ENCODE results near the gene SYN1. TPM values are rescaled to one million over a fixed set of nuclear protein-coding genes. Genes with fewer than 3 reads are reported as not detected.

SYN1 gene
- total RNA-seq, 1 donor from 2014 or later = 0.75 TPM

DNA sequence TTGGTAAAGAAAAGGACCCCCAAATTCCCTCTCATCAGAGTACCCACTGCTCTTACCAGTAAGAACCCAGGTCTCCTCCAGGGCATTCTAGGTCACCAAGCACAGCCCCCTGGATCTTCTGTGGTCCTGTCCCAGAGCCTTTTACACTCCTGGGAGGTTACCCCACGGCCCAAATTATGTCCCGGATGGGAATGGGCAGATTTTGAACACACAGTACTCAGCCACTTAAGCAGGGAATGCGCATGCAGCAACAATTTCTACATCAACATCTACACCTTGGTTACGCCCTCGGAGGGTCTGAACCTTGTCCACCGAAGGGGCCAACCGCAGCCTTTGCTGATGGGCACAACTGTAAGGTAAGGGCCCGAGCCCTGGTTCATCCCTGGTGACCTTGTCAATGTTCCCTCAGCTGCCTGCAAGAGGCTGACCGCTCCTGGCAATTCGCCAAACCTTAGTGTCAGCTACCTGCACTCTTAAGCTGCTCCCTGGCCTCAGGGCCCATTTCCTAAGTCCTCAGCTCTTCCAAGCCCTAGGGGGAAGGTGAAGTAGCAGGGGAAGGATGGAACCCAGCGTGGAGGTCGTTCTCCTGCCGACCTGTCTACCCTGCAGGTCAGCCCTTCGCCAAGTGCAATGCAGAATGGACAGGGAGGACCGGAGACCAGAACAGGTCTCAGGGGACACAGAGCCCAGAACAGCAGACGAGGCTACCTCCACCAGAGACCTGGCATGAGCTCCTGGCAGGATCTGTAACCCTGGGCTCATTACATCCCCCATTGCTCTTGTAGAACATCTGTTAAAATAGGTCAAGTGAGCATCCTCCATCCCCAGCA lies 31.5 kb downstream of the SYN1 start:
- DNase-seq = no peak
- intact Hi-C loops (cut with DNase I) = no loop called here
- TF ChIP-seq CTCF (IDR thresholded peaks at IDR 0.05) = no peak

GRCh38 chrX:47587091-47587891 lies 32.4 kb downstream of the SYN1 start:
- Histone ChIP-seq H3K36me3 (no peaks in the 10 kb centered on the region), H3K4me3 (no peak overlapping the region), H3K9me3 (no peaks in the 10 kb centered on the region), H3K27ac (no peak overlapping the region), H3K4me1 (no peaks in the 10 kb centered on the region), H3K27me3 (no peaks in the 10 kb centered on the region)
- ATAC-seq (no peak), DNase-seq (no peak)
- no peak for TF ChIP-seq CTCF (IDR thresholded peaks at IDR 0.05)
- intact Hi-C loops (cut with DNase I) = no loop called here

More for the DNA sequence above, 31.5 kb downstream of the SYN1 start:
- Histone ChIP-seq H3K9me3 (no peaks in the 10 kb centered on the region), H3K4me1 (no peaks in the 10 kb centered on the region), H3K36me3 (no peaks in the 10 kb centered on the region), H3K27me3 (no peaks in the 10 kb centered on the region), H3K4me3 (no peak overlapping the region), H3K27ac (no peak overlapping the region)
- ATAC-seq = no peak

DNA sequence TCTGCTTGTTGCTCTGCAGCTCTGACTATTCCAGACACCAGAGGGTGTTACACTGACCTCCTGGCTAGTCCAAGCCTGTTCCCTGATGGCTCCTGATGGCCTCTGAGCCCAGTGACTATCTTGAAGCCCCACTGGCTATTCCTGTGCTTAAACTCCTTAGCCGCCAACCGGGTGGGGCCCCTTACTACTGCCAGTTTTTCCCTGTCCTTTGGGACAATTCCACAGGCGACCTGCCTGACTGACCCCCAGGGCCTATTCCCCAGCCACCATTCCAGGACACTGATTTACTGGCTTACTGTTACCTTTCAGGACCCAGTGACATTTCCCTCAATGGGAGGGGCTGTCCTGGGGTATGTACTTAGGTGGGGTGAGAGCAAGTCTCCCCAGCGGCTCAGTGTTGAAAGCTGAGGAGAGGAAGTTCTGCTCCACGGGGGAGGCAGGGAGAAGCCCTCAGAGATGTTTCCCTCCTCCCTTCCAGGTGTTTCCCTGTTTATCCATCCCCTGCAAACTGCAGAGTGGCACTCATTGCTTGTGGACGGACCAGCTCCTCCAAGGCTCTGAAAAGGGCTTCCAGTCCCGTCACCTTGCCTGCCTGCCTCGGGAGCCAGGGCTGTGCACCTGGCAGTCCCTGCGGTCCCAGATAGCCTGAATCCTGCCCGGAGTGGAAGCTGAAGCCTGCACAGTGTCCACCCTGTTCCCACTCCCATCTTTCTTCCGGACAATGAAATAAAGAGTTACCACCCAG lies 33.4 kb downstream of the SYN1 start:
- ATAC-seq (no peak), DNase-seq (no peak)
- H3K36me3 ChIP-seq = no peaks in the 10 kb centered on the region
- intact Hi-C loops (cut with DNase I) = no loop called here
- no peaks in the 10 kb centered on the region for H3K4me1 ChIP-seq
- H3K27ac ChIP-seq = no peak overlapping the region
- H3K27me3 ChIP-seq = no peaks in the 10 kb centered on the region
- TF ChIP-seq CTCF (IDR thresholded peaks at IDR 0.05) = no peak
- no peaks in the 10 kb centered on the region for H3K9me3 ChIP-seq
- no peak overlapping the region for H3K4me3 ChIP-seq

- DNase-seq (no peak), ATAC-seq (no peak)
- Histone ChIP-seq H3K36me3 (no peaks in the 10 kb centered on the region), H3K27me3 (no peaks in the 10 kb centered on the region), H3K9me3 (no peaks in the 10 kb centered on the region), H3K4me1 (no peaks in the 10 kb centered on the region), H3K27ac (no peak overlapping the region), H3K4me3 (no peak overlapping the region)
- no peak for TF ChIP-seq CTCF (IDR thresholded peaks at IDR 0.05)
- intact Hi-C loops (cut with DNase I) = no loop called here
Measured at GRCh38 chrX:47585273-47585672, 34.4 kb downstream of the SYN1 start.

DNA sequence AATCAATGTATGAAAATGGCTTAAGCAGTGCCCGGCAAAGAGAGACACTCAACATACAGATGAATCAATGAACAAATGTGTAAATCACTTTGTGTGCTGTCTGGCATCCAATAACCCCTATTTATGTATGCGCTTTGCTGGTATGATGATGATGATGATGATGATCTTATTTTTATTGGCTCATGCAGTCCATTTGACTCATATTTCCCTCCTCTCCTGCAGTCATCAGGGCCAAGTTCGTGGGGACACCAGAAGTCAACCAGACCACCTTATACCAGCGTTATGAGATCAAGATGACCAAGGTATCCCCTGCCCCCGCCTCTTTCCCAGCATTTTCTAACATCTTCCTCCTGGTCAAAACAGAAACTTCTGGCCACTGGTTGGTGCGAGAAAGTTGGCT lies 34.9 kb downstream of the SYN1 start:
- Histone ChIP-seq H3K4me3 (no peak overlapping the region), H3K27me3 (no peaks in the 10 kb centered on the region), H3K4me1 (no peaks in the 10 kb centered on the region), H3K27ac (no peak overlapping the region), H3K36me3 (no peaks in the 10 kb centered on the region), H3K9me3 (no peaks in the 10 kb centered on the region)
- DNase-seq (no peak), ATAC-seq (no peak)
- intact Hi-C loops (cut with DNase I) = no loop called here
- no peak for TF ChIP-seq CTCF (IDR thresholded peaks at IDR 0.05)
